OCI-LY3 (cell line): Measurements from ENCODE around the gene CIB1.

Experiments used
- H2AFZ ChIP-seq: fragments of 200-600, 300-600 bp; shearing (Covaris generic); 2 replicates; pipeline ENCODE4 v1.6.0; 2014; ENCODE audit warnings: antibody characterized with exemption, low read depth, low read length
- H3K27ac ChIP-seq: fragments of 200-600, 300-600 bp; sonication (generic); 2 replicates; pipeline ENCODE4 v1.5.1; 2014; ENCODE audit warnings: mild to moderate bottlenecking, low read length, moderate library complexity, mixed read lengths
- H3K27me3 ChIP-seq: fragments of 200-600, 300-600 bp; sonication (generic); 2 replicates; pipeline ENCODE4 v1.6.1; 2014; ENCODE audit warnings: low read depth, low read length, mixed read lengths
- H3K36me3 ChIP-seq: fragments of 200-600, 300-600 bp; sonication (generic); replicated peaks from 2 replicates; pipeline ENCODE3; 2014; ENCODE audit warnings: low read depth, low read length, mixed read lengths
- H3K4me1 ChIP-seq: fragments of 300-600, 200-600 bp; sonication (generic); 2 replicates; pipeline ENCODE4 v1.6.1; 2014; ENCODE audit warnings: low read length, mixed read lengths
- H3K4me2 ChIP-seq: fragments of 200-600, 300-600 bp; sonication (generic); 2 replicates; pipeline ENCODE4 v1.6.1; 2014; ENCODE audit warnings: low read length, mixed read lengths
- H3K4me3 ChIP-seq: fragments of 300-600, 200-600 bp; sonication (generic); 2 replicates; pipeline ENCODE4 v1.5.1; 2014; ENCODE audit warnings: antibody characterized with exemption, mild to moderate bottlenecking, low read length, moderate library complexity
- H3K79me2 ChIP-seq: fragments of 300-600, 200-600 bp; shearing (Covaris generic); 2 replicates; pipeline ENCODE4 v1.6.1; 2014; ENCODE audit warnings: mild to moderate bottlenecking, low read length, mixed read lengths
- H3K9ac ChIP-seq: fragments of 300-600, 200-600 bp; shearing (Covaris generic); 2 replicates; pipeline ENCODE4 v1.6.0; 2014; ENCODE audit warnings: mild to moderate bottlenecking, low read length, moderate library complexity
- H3K9me3 ChIP-seq: fragments of 200-600, 300-600 bp; shearing (Covaris generic); 2 replicates; pipeline ENCODE4 v1.6.1; 2014; ENCODE audit warnings: low read length, mixed read lengths; ENCODE audit not compliant: insufficient read depth
- H4K20me1 ChIP-seq: fragments of 200-600, 300-600 bp; sonication (generic); 2 replicates; pipeline ENCODE4 v1.6.1; 2016; ENCODE audit warnings: low read length, mixed read lengths; ENCODE audit not compliant: insufficient read depth
- EZH2phosphoT487 ChIP-seq: fragments of 200-600 bp; shearing (Covaris generic); IDR thresholded peaks from 2 replicates; pipeline ENCODE4 v1.6.1; 2018; ENCODE audit warnings: antibody characterized with exemption, mixed run types, low read depth
- TF ChIP-seq, protein P1 (sequence below): fragments of 200-600, 300-600 bp; sonication (generic); IDR thresholded peaks from 2 replicates; pipeline ENCODE4 v1.5.1; 2014; ENCODE audit warnings: antibody characterized with exemption, low read length, low read depth

The CIB1 gene

DNA sequence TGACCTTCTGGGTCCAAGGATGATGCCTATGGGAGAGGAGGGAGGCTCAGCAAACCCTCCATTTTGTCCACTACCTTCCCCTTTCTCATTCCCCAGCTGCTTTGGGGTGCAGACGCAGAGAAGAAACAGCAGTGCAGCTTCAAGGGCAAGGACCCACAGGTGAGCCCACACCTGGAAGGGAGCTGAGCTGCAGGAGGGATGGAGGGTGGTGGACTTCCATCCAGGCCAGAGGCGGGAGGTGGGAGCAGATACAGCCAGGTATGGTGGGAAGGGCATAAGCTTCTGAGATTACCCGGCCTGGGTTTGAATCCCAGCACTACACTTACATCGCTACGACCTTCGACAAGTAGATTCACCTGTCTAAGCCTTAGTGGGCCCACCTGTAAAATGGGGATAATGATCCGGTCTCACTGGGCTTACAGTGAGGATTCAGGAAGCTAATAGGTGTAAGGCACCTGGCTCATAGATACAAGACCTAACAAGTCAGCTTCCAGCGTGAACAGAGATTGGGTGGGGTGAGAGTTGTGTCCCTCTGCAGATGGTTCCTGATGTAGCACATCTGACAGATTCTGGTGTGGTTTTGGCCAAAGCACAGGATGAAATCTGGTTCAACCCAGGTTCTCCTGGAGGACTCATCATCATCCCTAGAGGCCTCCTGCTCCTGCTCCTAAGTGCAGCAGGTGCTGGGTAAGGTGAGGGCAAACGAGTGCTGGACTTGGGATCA lies 15.9 kb downstream of the CIB1 start:
- no peak overlapping the region for H3K4me2 ChIP-seq
- H2AFZ ChIP-seq = no peak overlapping the region
- H3K36me3 ChIP-seq = no peaks in the 10 kb centered on the region
- no peak overlapping the region for H3K4me3 ChIP-seq
- H3K4me1 ChIP-seq = no peaks in the 10 kb centered on the region
- no peaks in the 10 kb centered on the region for H3K9me3 ChIP-seq
- no peaks in the 10 kb centered on the region for H4K20me1 ChIP-seq
- no peaks in the 10 kb centered on the region for H3K27me3 ChIP-seq
- no peak overlapping the region for H3K9ac ChIP-seq
- no peaks in the 10 kb centered on the region for H3K79me2 ChIP-seq
- TF ChIP-seq EZH2phosphoT487 = no peak
- TF ChIP-seq, protein P1, sequence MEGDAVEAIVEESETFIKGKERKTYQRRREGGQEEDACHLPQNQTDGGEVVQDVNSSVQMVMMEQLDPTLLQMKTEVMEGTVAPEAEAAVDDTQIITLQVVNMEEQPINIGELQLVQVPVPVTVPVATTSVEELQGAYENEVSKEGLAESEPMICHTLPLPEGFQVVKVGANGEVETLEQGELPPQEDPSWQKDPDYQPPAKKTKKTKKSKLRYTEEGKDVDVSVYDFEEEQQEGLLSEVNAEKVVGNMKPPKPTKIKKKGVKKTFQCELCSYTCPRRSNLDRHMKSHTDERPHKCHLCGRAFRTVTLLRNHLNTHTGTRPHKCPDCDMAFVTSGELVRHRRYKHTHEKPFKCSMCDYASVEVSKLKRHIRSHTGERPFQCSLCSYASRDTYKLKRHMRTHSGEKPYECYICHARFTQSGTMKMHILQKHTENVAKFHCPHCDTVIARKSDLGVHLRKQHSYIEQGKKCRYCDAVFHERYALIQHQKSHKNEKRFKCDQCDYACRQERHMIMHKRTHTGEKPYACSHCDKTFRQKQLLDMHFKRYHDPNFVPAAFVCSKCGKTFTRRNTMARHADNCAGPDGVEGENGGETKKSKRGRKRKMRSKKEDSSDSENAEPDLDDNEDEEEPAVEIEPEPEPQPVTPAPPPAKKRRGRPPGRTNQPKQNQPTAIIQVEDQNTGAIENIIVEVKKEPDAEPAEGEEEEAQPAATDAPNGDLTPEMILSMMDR = no peak
- no peak overlapping the region for H3K27ac ChIP-seq

DNA sequence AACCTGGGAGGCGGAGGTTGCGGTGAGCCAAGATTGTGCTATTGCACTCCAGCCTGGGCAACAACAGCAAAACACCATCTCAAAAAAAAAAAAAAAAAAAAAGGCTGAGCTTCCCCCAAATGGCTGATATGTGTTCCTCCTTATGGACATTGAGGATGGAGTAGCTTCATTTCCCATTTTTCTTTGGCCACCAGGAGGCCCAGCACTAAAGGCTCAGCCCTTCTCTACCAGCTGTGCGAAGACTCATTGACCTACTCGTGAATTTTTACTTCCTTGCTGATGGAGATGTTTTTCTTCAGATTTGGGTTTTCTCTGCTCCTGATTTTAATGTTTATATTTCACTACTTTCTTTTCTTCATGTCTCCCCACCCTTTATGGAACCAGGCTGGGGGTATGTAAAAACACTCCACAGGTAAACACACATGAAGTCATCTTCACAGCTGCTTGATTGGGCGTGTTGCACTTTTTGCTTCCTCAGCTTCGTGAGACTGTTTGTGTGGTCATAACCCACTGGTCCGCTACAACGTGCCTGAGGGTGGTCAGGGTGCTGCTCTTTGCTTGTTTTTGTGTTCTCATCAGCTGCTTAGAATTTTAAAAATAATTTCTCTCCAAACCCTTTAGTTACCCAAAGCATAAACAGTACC lies 19.1 kb downstream of the CIB1 start:
- Histone ChIP-seq H3K4me1 (peaks cover 3% of the 10 kb centered on the region), H3K4me3 (no peak overlapping the region), H3K27me3 (no peaks in the 10 kb centered on the region), H3K36me3 (no peaks in the 10 kb centered on the region), H3K9me3 (no peaks in the 10 kb centered on the region), H2AFZ (no peak overlapping the region), H3K27ac (no peak overlapping the region), H3K79me2 (no peaks in the 10 kb centered on the region), H3K9ac (no peak overlapping the region), H3K4me2 (no peak overlapping the region), H4K20me1 (no peaks in the 10 kb centered on the region)
- TF ChIP-seq, protein P1 = no peak
- no peak for TF ChIP-seq EZH2phosphoT487

DNA sequence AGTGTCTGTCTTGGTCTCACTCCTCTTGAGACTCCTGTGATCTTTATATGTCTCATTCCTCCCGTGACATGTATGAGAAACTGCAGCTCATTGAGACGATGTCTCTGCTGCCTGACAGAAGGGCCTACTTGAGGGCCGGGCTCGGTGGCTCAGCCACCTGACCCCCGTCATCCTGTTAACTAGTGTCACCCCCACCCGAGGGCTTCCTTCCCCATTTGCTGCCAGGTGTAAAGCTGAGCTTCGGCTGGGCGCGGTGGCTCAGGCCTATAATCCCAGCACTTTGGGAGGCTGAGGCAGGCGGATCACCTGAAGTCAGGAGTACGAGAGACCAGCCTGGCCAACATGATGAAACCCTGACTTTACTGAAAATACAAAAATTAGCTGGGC lies 19.9 kb downstream of the CIB1 start:
- TF ChIP-seq EZH2phosphoT487 = no peak
- TF ChIP-seq, protein P1 = no peak
- Histone ChIP-seq H3K4me1 (peaks cover 7% of the 10 kb centered on the region), H3K9me3 (no peaks in the 10 kb centered on the region), H3K79me2 (no peaks in the 10 kb centered on the region), H3K27ac (no peak overlapping the region), H2AFZ (no peak overlapping the region), H3K36me3 (no peaks in the 10 kb centered on the region), H3K4me3 (no peak overlapping the region), H3K27me3 (no peaks in the 10 kb centered on the region), H3K9ac (no peak overlapping the region), H3K4me2 (no peak overlapping the region), H4K20me1 (no peaks in the 10 kb centered on the region)

DNA sequence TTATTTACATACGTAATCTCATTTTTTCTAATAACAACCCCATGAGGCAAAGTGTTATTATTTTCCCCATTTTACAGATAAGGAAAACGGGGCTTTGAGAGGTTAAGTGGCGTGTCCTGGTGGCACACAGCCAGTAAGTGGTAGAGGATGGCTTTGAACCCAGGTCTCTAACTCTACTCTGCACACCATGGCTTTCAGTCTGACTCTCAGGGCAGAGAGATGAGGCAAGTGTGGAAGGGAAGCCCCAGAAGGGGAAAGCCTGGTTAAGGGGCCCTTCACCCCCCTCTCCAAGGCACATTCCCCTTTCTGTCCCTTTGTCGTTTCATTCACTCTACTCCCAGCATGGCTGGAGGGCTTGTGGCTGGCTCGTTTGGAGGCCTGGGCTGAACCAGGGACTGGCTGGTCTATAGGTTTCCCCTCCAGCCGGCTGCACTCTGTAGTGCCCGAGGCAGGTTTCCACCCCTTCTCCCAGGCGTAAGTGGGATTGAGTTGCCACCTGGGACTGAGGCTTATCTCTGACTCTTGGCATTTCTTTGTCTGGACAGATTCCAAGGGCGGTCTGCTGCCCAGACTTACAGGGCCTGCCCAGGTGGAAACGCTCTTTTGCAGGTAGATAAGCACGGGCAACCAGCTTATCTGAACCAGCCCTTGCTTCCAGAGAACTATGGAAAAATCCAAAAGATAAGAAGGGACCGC lies 20.5 kb downstream of the CIB1 start:
- no peak overlapping the region for H3K4me2 ChIP-seq
- no peak overlapping the region for H3K4me3 ChIP-seq
- no peak overlapping the region for H2AFZ ChIP-seq
- H3K79me2 ChIP-seq = no peaks in the 10 kb centered on the region
- H3K27ac ChIP-seq = no peak overlapping the region
- H3K4me1 ChIP-seq = peaks cover 7% of the 10 kb centered on the region
- no peaks in the 10 kb centered on the region for H3K9me3 ChIP-seq
- no peaks in the 10 kb centered on the region for H4K20me1 ChIP-seq
- H3K36me3 ChIP-seq = no peaks in the 10 kb centered on the region
- TF ChIP-seq, protein P1 = no peak
- no peak for TF ChIP-seq EZH2phosphoT487
- H3K27me3 ChIP-seq = no peaks in the 10 kb centered on the region
- no peak overlapping the region for H3K9ac ChIP-seq
